GM12878 (cell line): ENCODE results near the gene MYO1D.

Experiments
- CHD1 ChIP-seq: IDR thresholded peaks from 2 replicates; pipeline ENCODE4 v1.6.1; 2012; ENCODE audit warnings: low read depth, low read length, improper control_type of control experiment
- EGR1 ChIP-seq, 2 experiments: IDR thresholded peaks; 1 replicate in 1 of 2; 2 replicates in 1 of 2; pipeline ENCODE4 v1.6.1; 2011 to 2012; ENCODE audit warnings: low read depth in 2 of 2, low read length in 2 of 2, borderline replicate concordance in 1 of 2, mild to moderate bottlenecking in 1 of 2, moderate library complexity in 1 of 2

DNA sequence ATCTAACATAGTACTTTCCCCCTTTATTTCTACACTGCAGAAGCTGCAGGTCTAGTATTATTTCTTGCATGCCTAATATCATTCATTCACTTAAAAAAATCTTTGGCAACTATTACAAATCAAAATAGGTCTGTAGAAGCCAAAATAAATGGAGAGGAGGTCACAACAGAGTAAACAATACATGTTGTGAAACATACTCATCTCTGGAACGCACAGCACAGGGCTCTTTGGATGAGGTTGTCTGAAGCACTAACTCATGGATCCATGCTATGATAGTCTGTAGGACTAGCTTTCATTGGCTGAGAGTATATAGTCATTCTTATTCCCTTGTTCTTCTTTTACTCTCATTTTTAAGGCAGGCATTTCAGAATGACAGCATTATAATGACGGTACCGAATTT, 21.3 kb downstream of the MYO1D start:
- TF ChIP-seq CHD1 (no peak), EGR1 (IDR thresholded peaks at IDR 0.05; ENCODE audit: borderline replicate concordance in 1 of 2, low read depth in 2 of 2, low read length in 2 of 2) (no peak)
